GM10847 (cell line): ENCODE results near the gene DAD1.

ENCODE experiments used
- POLR2A ChIP-seq: IDR thresholded peaks from 2 replicates; pipeline ENCODE4 v1.6.1; 2011; ENCODE audit not compliant: insufficient read length; ENCODE audit errors: extremely low read depth

The DAD1 gene

GRCh38 chr14:22602862-22603261, 13.8 kb upstream of the DAD1 start:
- TF ChIP-seq POLR2A = no peak

- TF ChIP-seq POLR2A = no peak
Observed at GRCh38 chr14:22601996-22602395, 13.0 kb upstream of the DAD1 start.

- TF ChIP-seq POLR2A = no peak
Observed at GRCh38 chr14:22601456-22601855, 12.4 kb upstream of the DAD1 start.

- no peak for TF ChIP-seq POLR2A
Observed at GRCh38 chr14:22600027-22600426, 11.0 kb upstream of the DAD1 start.

DNA sequence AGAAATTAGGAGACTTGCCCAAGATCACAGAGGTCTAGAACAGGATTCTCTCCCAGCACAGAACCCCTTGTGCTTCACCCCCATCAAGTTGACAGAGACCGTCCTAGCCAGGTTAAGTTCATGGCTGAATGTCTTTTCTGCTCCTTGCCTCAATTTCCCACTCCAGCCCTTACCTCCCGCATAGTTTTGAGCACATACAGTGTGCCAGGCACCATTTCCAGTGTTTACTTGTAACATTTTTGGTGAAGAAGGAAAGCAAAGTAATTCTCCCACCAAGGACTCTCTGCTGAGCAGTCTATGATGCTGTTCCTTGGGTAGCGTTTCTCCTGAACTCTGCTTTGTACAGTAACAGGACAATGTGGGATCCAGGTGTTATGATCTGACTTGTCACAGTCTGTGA, 10.3 kb upstream of the DAD1 start:
- TF ChIP-seq POLR2A = no peak

- TF ChIP-seq POLR2A = no peak
Observed at GRCh38 chr14:22598896-22599244, 9.8 kb upstream of the DAD1 start.

- TF ChIP-seq POLR2A = peak; percentile 41
Observed at GRCh38 chr14:22598099-22598895, 9.3 kb upstream of the DAD1 start, which contains the start of gene ABHD4. ABHD4 (plus strand) TSS chr14:22598300; CDS start chr14:22598307, 7 bp downstream.

DNA sequence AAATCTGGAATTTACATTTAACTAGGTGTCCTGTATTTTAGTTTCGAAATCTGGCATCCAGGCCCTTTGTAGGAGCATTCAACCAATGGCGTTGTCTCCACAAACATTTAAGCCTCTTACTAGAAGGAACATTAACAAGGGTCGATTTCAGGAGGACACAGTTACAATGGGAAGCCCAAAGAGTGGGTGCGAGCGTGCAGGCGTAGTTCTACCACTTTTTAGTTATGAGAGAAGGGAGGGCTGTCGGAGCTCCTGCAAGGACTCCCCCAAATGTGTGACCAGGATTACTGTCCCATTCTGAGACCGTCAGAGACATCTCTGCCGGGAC, 8.7 kb upstream of the DAD1 start:
- no peak for TF ChIP-seq POLR2A

DNA sequence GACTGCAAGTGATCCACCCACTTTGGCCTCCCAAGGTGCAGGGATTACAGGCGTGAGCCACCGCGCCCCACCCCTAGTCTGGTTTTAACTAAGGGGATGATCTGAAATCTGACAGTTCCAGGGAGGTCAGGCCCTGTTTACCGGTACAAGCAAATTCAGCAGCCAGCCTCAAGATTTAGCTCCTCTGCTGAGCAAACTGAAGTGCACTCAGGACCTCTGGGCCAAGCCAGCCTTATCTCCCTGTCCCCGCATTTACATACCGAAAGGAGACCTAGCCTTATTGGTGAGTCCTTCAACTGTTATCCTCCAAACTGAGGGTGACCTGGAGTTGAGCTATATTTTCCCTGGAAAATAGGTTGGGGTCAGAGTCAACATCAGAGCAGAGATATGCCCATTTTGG, 8.2 kb upstream of the DAD1 start:
- TF ChIP-seq POLR2A = no peak

DNA sequence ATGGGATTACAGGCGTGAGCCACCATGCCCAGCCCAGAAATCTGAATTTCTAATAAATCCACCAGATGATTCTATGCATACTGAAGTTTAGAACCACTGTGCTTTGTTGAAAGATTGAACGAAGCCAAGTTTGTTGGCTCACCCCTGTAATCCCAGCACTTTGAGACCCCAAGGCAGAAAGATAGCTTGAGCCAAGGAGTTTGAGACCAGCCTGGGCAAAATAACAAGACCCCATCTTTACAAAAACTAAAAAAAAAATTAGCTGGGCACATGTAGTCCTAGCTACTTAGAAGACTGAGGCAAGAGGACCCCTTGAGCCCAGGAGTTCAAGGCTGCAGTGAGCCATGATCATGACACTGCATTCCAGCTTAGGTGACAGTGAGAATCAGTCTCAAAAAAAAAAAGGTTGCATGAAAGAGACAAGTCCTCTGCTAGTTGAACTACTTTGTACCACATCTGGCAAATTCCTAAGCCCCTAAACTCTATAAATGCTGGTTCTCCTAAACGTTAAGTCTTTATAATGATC, 7.4 kb upstream of the DAD1 start:
- no peak for TF ChIP-seq POLR2A

DNA sequence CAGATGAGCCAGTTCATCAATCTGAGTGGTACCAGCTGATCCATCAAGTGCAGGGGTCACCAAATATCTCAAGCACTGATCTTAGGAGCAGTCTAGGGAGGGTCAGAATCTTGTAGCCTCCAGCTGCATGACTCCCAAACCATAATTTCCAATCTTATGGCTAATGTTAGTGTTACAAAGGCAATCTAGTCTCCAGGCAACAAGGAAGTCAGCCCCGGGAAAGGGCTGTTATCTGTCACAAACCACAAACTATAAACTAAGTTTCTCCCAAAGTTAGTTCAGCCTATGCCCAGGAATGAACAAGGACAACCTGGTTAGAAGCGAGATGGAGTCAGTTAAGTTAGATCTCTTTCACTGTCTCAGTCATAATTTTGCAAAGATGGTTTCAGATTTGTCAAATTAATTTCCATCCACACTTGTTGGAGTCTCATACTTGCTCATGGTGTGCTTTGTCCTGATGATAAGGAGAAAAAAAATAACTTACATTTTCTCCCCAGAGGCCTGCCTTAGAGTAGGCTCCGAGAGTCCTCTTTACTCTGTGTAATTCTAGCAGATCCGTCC, 5.2 kb upstream of the DAD1 start:
- TF ChIP-seq POLR2A = no peak

DNA sequence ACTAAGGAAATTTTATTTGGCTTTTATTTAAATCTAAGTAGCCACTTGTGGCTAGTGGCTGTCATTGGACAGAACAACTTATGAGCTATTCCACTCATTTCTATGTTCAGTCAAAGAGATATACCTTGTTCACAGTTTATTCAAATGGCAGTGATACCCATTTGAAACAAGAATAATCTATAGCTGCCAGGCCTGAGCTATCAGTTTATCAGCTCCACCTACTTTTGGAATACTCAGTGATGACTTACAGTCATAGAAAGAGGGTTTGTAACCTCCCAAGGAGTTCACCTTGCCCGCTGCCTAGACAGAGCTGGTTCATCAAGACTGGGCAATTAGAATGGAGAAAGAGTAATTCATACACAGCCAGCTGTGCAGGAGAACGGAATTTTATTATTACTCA, 4.6 kb upstream of the DAD1 start:
- no peak for TF ChIP-seq POLR2A

DNA sequence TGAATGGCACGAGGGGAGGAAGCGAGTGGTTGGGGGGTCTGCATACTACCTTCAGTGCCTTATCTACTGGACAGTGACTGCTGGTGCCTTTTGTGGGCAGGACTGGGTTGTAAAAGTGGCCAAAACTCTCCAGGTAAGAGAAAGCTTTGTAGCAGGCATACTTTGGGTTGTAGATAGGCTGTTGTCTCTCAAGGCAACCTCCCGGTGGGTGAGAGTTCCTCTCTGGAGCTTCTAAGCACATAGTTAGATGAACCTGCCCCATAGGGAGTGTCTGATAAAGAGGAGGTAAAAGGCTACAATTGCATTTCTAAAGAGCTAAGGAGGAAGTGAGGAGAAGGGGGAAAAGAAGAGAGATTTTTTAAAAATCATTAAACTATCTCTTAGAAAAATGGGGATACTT, 4.2 kb upstream of the DAD1 start:
- no peak for TF ChIP-seq POLR2A

DNA sequence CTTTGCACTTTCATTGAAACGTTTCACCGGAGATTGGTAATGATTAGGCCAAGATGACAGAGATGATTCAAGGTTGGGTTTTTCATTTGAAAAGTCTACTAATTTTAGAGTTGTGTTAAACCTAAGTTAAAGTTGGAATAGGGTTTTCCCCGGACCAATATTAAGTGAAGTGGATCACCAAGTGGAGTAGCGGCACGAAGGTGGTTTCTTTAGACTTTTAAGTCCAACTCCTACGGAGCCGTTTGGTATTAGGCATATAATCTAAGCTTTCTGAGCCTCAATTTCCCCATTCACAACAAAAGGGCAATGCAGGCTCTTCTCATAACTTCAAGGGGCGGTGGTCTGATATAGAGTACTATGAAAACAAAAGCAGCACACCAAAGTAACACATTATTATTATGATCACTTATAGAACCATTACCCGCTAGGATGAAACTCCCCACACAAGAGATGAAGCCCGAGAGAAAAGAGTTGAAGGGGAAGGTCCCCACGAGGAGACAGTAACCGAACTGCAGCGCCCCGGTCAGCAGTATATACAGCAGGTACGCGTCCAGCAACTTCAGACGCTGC, 413 bp downstream of the DAD1 start:
- TF ChIP-seq POLR2A = no peak

DNA sequence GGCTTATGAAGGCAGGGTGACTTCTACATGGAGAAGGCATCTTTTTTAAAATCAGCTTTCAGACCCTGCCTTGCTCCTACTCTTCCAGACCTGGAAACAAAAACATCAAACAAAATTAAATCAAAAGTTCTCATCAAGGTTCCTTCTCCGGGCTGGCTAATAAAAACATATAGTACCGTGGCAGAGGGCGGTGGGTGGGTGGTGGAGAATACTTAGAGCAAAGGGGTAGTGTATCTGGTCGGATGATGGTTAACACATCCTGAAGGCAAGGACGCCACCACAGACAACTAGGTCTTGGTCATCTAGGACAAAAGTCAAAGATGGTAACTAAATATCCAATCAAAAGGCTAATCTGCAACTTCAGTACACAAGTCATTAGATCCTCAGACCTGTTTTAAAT, 1.8 kb downstream of the DAD1 start:
- no peak for TF ChIP-seq POLR2A

GRCh38 chr14:22583994-22584393, 5.0 kb downstream of the DAD1 start:
- TF ChIP-seq POLR2A = no peak
